GM12872 (cell line): ENCODE results near the gene ZSCAN9.

ENCODE experiments used
- CTCF ChIP-seq: IDR thresholded peaks from 3 replicates; pipeline ENCODE4 v1.5.1; 2011; ENCODE audit warnings: low read depth, mild to moderate bottlenecking, low read length, moderate library complexity; ENCODE audit not compliant: insufficient read depth

ZSCAN9 gene

GRCh38 chr6:28213213-28213523 lies 11.9 kb upstream of the ZSCAN9 start:
- no peak for TF ChIP-seq CTCF

- TF ChIP-seq CTCF: no peak
Observed at GRCh38 chr6:28215425-28215824, 9.7 kb upstream of the ZSCAN9 start.

GRCh38 chr6:28217890-28218289 lies 7.2 kb upstream of the ZSCAN9 start:
- TF ChIP-seq CTCF: no peak

- no peak for TF ChIP-seq CTCF
Observed at GRCh38 chr6:28218312-28219248, 6.5 kb upstream of the ZSCAN9 start.

- no peak for TF ChIP-seq CTCF
Observed at GRCh38 chr6:28220257-28221133, 4.6 kb upstream of the ZSCAN9 start.

GRCh38 chr6:28224131-28225055 lies 682 bp upstream of the ZSCAN9 start:
- no peak for TF ChIP-seq CTCF

GRCh38 chr6:28226460-28226859 lies 1.4 kb downstream of the ZSCAN9 start:
- no peak for TF ChIP-seq CTCF
